HG03571 (cell line): Measurements from ENCODE around the gene ITPRID1.
"Not testable (repeated sequence)": the region's sequence is repeated elsewhere in the genome, so short reads cannot be mapped to it uniquely, and the experiment has no call there.

Experiments used
- ATAC-seq: cut with Tn5 transposase; IDR thresholded peaks from one replicate; pipeline ENCODE4 v1.9.1; 2021; ENCODE audit not compliant: unreplicated experiment

Gene ITPRID1

DNA sequence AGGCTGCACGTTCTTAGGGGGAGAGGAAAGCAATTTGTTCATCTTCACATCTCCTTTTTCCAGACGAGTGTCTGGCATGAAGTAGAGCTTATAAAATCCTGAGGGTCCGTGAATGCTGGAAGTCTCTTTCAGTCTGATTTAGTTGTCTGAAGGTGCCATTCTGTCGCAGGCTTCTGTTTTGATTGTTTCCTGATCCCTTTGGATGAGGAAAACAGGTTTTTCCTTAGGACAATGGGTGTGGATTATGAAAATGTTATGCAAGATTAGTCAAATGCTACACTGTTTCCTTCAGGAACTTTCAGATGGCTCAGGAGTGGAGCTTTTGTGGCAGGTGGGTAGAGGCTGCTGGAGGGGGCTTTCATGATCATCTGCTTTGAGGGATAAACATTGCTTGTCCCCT lies at the start of gene ITPRID1:
TSS of gene ITPRID1 (plus strand) at position 301 of the 400 bp plus-strand sequence. CDS start 38,935 bp downstream, outside the sequence.
- ATAC-seq, result no peak

DNA sequence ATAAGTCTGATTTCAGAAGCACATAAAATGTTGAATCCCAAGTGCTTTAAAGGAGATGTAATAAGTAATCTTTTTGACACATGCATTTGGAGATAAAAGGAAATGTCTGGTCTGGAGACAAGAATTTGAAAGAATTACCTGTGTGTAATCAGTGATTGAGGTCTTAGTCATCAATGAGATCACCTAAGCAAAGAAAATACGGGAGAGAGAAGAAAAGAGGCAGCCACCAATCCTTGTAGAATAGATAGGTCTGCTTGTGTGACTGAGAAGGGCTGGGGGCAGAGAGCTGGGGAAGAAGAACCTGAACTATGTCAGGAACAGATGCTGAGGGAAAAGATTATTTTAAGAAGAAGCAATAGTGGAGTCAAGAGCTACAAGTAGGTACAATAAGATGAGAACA lies 49.3 kb upstream of the ITPRID1 start:
- ATAC-seq, result no peak

DNA sequence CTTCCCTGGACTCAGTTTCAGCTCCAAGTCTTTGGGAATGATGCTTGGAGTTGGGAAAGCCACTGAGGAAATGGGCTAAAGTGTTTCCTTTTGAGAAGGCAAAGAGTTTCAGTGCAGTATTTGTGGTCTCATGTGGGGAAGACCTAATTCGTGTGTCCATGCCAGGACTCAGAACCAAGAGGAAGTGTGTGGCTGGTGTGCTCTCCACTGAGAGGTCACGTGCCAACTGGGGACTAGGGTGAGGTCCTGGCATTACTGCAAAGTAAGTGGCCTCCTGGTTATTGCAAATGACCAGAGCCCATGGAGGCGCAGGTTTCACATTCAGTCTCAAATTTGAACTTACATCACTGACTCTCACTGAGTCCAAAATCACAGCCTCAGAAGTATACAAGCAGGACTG lies 48.6 kb upstream of the ITPRID1 start:
- no peak for ATAC-seq

DNA sequence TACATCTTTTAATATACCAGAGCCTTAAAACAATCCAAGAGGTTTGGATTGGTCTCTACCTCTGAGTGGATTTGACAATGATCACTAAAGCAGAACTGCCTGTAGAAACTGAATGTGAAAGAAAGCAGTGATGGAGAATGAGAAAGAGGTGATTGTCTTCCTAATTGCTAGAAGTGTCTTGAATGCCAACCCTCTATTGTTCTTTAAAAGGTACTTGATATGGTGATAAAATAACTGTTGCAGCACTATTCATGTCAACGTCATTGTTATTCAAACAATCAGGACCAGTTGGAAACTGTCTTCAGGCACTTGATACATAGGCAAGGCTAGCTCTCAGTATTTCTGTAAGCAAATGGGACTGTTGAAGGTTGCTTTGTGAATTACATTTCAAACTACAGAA lies 47.9 kb upstream of the ITPRID1 start:
- no peak for ATAC-seq

DNA sequence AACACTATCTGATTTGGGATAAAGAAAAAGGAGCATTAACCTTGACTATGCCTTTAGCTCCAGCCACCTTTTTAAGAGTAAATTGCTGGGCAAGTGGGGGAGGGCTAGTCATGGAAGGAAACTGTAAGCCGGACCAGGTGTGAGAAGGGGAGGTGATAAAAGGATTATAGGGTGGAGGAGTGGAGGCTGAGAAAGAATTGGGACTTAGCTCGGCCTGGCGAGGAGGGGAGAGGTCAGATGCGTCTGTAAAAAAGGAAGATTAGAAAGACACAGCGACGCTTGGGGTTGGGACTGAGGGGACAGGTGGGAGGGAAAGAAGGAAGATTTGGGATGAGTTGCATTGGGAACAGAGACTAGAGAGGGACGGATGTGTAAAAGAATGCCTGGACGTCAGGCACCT lies 43.0 kb upstream of the ITPRID1 start:
- ATAC-seq, result not testable (repeated sequence)

DNA sequence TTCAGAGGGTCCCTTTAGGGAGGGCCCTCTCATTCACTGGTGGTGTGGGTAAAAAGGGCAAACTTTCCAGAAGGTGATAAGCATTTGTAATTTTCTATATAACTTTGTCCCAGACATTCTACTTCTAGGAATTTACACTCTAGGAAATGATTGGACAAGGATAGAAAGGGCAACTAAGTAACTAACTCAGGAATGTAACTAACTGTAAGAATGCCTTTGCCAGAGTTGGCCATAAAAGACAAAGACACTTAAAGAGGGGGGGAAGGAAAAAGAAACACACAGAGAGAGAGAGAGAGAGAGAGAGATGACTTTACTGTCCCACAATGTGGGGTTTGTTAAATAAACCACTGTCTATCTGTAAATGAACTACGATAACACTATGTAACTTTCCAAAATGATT lies 38.5 kb upstream of the ITPRID1 start:
- no peak for ATAC-seq

DNA sequence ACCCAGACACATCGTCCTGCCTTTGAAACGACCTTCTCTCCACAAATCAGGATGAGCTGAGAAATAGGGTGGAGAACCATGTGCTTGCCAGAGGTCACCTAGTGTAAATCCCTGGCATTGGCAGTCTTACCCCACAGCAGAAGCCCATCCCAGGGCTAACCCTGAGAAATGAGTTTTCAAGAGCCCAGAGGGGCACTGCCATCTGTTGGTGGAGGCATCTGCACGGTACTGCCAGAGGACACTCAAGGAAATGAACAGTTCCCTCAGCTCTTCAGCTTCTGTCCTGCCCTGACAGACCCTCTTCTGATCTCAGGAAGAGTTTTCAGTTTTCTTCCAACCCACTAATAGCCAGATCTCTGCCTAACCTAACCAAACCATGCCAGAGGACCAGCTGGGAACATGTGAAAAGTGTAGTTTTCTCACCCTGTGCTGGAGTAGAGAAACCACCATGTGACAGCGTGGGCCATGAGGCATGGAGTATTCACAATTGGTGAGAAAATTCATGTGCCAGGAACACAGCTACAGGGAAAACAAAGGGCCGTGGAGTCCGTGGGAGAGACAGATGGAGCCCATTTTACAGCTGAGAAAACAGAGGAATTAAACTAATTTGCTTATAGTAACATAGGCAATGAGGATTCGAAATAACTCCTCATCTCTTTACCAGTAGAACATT lies 37.7 kb upstream of the ITPRID1 start:
- no peak for ATAC-seq

DNA sequence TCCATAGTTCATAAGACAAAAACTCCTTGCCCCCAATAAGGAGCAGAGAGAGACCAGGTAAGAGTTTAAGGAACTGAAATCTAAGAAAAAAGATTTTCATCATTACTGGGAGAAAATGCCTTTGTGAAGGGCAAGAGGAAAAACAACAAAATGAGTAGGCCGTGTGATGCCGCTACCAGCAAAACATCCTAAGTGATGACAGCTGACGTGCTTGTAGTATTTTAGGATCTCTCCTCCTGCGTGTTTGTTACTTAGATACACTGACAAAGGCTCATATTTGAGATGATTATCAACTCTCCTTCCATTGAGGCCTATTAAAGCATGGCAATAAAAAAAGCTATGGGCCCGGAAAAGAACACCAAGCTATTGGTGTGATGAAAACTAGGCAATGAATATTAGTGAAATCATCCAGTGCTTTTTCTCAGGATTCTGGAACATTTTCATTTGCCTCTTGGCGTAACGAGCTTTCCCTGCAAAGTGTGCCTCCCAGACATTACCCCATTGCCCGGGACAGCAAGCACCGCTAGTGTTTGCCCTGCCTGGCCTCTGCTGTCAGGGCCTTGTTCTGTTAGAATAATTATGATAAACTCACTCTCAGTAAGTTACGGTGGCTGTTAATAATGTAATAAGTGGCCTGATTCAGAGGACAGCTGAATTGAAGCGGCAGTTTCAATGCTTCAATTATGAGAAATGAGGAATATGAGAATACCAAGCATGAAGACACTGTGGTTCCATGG lies 36.8 kb upstream of the ITPRID1 start:
- no peak for ATAC-seq

DNA sequence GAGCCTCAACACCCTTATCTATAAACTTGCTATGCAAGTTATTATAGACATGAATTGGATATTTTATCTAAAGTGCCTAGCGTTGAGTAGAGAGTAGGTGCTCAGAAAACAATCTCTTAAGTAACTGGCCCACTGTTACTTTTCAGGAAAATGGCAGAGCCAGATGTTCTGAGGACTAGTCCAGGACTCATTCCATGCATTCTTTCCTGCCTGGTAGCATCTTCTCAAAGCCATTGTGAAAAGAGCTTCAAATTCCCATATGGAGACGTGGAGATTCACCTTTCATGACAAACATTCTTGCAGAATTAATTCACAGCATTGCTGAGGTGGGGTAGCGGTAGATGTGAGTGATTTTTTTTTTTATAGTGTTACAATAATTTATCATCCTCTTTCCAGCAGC lies 35.9 kb upstream of the ITPRID1 start:
- ATAC-seq, result no peak

DNA sequence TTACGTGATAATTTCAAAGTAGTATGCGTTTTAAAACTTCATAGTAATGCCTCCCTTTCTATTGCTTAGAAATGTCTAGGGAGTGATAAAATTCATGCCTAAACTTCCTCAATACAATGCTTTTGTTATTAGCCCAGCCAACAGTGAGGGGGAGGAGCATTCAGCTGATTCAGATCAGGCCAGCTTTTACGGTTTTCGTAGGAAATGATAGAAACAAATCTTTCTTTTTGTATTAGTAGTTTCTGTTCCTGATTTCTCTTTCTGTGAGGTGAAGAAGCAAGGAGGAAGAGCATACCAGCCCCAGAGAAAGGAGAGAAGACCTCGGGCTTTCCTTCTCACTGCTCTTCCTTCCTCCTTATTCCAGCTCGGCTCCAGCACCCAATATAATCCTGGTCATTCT lies 35.2 kb upstream of the ITPRID1 start:
- peak; percentile 86 for ATAC-seq

DNA sequence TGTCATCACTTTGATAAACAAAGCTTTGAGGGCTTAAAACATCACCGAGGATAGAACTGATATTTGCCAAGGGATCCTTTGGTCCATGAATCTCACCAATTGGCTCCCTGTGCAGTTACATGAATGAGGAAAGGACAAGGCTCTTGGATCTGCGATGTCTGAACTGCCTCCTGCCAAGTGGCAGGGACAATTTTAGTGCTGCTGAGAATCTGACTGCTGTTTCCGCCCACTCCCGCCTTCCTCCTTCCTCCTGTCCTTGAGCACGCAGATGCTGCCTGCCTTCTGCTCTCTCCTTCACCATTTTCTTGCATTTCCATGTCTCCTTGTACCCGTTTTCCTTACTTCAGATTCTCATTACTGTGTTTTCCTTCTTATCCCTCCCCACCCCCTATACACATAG lies 26.8 kb upstream of the ITPRID1 start:
- ATAC-seq, result no peak

DNA sequence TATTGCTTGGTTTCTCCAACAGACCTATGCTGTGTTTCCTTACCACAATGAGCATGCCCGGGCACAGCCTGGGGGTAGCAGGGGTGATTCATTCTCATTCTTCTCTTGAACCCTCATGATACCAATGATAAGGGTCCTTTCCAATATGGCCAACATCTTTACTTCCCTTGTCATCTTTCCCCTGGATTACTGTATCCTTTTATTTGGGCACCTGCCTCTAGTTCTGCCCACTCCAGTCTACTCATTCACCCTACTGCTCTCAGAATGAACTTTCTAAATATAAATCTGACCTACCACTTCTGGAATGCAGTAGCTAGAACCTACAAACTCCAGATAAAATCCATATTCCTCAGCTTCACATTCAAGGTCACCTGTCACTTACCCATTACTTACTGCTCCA lies 26.4 kb upstream of the ITPRID1 start:
- no peak for ATAC-seq

DNA sequence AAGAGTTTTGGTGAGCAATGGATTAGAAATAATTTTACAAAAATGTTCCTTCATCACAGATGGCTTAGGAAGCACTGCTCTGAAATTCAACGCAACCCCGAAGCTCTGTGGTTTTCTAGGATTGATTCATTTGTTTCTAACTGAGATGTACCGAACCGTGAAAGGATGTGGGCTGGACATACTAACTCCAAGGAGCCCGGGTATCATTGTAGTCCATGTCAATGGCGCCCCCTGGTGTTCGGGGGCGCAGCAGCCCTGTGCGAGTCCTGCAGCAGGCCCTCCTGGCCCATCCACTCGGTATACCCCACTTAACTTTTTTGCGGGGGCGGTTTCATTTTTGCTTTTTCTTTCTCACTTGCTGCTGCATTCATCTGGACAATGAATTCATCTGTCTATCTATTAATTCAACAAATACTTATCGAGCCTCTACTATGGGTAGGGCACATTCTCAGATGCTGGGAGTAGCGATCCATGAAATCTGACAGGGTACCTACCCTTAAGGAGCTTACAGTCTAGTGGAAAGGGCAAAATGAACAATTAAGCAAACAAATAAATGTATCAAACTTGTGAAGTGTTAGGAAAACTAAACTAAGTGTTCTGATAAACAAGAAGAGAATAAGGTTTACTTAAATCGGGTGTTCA lies 25.2 kb upstream of the ITPRID1 start:
- peak; percentile 98 for ATAC-seq

DNA sequence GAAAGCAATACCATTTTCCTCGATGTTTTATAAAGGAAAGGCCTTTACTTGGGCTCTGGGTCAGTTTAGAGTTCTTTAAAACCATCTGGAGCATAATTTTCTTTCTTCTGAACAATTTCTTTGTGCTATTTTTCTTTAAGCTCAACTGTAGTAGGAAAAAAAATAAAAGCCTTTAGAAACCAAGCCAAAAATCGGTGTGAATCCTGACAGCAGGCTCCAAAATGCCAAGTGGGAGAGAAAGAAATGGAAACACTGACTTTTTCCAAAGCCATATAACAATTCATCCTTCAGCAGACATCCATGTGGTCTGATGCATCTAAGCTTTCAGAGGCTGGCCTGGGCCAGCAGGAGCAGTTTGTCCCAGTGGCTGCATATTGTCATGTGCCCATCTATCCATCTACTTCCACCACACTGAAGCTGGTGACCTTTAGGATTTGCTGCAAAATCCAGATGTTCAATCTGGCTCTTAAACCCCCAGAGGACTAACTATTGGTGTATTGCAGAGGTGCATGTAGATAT lies 23.0 kb upstream of the ITPRID1 start:
- ATAC-seq, result no peak

DNA sequence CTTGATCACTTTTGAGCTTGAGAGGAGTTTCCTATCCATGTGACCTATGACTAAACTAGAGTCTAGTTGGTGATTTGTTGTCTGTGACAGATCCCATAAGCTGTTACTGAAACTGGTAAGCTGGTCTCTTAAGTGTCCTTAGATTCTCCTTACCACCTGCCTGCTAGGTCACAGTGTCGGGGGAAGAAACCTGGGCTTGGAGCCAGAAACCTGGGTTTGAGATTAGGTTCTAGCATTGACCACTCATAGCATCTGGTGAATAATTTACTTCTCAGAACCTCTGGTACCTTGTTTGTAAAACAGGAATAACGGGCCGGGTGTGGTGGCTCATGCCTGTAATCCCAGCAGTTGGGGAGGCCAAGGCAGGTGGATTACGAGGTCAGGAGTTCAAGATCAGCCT lies 21.8 kb upstream of the ITPRID1 start:
- ATAC-seq, result no peak

DNA sequence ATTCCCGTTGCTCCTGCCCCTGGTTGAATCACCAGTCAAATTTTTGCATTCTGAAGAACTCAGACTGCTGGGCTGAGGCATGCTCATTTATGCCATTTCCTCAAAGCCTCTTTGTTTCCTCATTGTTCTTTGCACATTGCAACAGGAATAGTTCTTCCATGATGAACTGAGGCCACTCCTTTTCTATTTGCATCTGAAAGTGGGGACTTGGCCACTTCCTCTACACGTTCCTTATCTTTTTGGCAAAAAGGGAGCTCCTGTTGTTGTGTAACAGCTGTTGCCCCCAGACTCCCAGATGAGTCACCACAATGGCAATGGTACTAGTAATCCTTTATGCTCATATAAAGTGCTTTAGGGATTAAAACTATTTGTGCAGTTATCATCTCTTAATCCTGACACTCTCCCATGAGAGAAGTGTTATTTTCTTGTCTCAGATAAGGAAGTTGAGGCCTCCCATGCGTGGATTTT lies 20.1 kb upstream of the ITPRID1 start:
- ATAC-seq, result no peak

DNA sequence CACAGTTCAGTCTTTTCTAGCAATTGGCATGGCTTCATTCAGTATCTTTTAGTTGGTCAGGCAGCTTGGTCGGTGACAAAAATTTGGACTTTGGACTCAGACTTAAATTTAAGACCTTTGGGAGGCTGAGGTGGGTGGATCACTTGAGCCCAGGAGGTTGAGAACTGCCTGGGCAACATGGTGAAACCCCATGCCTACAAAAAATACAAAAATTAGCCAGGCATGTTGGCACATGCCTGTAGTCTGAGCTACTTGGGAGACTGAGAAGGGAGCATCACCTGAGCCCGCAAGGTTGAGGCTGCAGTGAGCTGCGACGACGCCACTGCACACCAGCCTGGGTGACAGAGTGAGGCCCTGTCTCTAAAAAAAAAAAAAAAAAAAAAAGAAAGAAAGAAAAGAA lies 19.5 kb upstream of the ITPRID1 start:
- ATAC-seq, result no peak

DNA sequence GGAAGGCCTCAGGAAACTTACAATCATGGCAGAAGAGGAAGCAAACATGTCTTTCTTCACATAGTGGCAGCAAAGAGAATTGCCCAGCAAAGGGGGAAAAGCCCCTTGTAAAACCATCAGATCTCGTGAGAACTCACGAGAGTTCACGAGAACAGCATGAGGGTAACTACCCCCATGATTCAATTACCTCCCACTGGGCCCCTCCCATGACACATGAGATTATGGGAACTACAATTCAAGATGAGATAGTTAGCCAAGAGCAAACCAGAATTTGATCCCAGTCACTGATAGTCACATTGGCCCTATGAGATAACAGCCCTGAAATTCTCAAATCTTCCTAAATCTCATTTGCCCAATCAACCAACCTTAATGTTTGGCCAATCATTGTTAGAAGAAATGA lies 18.2 kb upstream of the ITPRID1 start:
- ATAC-seq, result no peak

DNA sequence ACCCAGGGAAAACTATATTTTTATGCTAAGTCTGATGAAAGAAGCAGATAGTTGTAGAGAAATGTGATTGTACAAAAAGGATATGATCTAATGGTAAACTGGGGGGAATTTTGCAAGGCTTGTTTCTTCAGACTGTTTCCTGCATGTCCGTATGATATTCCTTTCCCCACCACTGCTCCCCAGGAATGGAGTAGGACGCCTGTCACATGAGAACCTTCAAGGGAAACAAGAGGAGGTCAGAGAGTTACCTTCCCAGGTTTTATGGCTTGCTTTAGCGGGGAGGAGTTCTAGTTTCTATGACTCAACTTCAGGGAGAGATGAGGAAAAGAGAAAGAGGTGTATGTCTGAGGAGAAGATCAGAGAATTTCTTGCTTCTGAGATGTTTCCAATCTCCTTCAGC lies 16.4 kb upstream of the ITPRID1 start:
- ATAC-seq, result no peak

DNA sequence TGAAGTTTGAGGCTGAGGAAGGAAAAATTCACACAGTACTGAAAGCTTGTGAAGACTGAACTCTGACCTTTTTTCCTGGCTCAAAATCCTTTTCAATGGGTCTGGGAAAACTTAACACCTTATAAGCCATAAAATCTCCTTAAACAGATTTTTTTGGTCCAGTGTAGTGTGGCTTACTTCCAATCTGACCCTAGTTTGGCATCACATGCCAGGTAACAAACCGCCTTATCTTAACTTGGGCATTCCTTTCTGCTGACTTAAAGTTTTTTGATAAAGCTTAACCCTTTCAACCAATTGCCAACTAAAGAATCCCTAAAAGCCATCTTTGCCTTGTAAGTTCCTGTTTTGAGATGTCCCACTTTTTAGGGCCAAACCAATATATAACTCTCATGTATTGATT lies 13.2 kb upstream of the ITPRID1 start:
- no peak for ATAC-seq

DNA sequence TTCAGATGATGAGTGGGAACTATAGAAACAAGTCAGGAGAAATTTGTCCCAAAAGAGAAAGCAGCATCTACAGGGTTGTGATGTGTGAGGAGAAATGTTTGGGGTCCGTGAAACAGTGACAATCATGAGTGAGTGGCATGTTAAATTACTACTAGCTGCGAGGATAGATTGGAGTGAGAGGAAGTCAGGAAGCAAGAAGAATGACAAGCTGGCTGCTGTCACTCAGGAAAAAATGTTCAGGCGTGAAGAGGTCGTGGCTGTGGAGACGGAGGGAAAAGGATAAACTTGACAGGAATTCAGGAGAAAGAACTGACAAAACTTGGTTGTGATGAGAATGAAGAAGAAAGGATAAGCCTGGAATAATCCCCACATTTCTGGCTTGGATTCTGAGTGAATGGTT lies 5.1 kb upstream of the ITPRID1 start:
- no peak for ATAC-seq

DNA sequence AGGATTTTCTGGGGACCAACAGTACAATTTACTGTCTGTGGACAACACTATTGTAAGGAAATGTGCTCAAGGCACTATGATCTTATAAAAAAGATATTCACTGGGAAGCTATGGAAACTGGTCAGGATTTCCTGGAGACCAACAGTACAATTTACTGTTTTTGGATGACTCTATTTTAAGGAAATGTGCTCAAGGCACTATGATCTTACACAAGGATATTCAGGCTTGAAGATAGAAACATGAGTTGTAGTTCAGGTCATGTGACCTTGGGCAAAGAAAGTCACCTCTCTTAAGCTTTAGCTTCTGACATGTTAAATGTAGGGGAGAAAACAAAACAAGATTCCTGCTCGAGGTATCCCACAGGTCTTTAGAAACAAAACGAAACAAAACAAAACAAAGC lies 1.7 kb upstream of the ITPRID1 start:
- no peak for ATAC-seq
